Chondrocyte (in vitro differentiated cells): ENCODE results near the gene ACVR1. TPM values are rescaled to one million over a fixed set of nuclear protein-coding genes. Genes with fewer than 3 reads are reported as not detected.

Experiments used
- DNase-seq: peaks from one replicate; pipeline ENCODE4 v3.0.0; 2021; ENCODE audit warnings: mixed read lengths, low spot score
- H3K27ac Mint-ChIP-seq: one replicate; pipeline ENCODE4 v1.8.0; 2021; ENCODE audit warnings: mild to moderate bottlenecking, moderate library complexity, mixed read lengths; ENCODE audit not compliant: unreplicated experiment
- H3K27me3 Mint-ChIP-seq: 2 replicates; pipeline ENCODE4 v1.8.0; 2021; ENCODE audit warnings: low read depth, mixed read lengths
- H3K36me3 Mint-ChIP-seq: 2 replicates; pipeline ENCODE4 v1.8.0; 2021; ENCODE audit warnings: low read depth, mixed read lengths
- H3K4me1 Mint-ChIP-seq: 2 replicates; pipeline ENCODE4 v1.8.0; 2021; ENCODE audit warnings: low read depth, mild to moderate bottlenecking, mixed read lengths
- H3K4me3 Mint-ChIP-seq: one replicate; pipeline ENCODE4 v1.8.0; 2021; ENCODE audit warnings: mild to moderate bottlenecking, moderate library complexity, mixed read lengths; ENCODE audit not compliant: unreplicated experiment
- H3K9me3 Mint-ChIP-seq: 2 replicates; pipeline ENCODE4 v1.8.0; 2021; ENCODE audit warnings: low read depth, mixed read lengths
- total RNA-seq: library from RNA; stranded (reverse); gene quantifications from 3 replicates; pipeline ENCODE4 v1.2.1, GENCODE V29; 2021
- TF ChIP-seq, protein P1 (sequence below): fragments of 200-600 bp; sonication (generic); IDR thresholded peaks from 2 replicates; pipeline ENCODE4 v1.5.0; 2021; ENCODE audit warnings: antibody characterized with exemption, mild to moderate bottlenecking, moderate library complexity

ACVR1 gene
- total RNA-seq, 1 donor from 2014 or later: 81.7 TPM

DNA sequence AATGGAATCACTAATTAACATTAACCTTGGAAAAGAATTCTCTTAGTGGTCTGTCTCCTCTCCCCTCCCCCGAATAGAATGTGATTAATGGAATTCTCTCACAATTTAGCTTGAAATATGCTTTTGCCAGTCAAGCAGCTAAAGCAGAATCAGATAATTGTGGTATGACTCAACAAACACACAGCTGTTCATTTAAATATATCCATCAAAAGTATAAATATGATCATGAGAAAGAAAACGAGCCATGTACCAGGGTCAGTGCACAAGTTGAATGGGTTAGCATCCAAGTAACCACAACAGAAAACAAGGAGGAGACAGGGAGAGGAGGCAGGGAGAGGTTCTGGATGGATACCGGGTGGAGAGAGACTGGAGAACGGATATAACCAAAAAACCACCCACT lies 66.9 kb downstream of the ACVR1 start:
- DNase-seq: no peak

DNA sequence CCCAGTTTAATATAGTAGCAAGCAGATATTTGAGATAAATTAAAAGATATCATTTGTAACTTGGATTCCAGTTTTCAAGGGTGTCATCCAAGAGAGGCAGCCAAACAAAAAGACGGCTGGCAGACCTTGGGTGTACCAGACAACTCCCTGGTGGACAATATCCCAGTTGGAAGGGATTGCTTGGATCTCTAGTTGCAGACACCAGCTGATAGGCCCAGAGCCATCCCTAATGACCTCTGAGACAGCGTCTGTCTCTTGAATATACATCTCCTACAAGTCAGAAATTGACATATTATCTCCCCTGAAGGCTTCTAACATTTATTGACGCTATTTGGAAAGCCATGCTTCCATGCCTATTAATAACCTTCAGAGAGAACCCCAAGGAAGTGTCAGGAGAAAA lies 67.7 kb downstream of the ACVR1 start:
- DNase-seq: no peak
- H3K27ac Mint-ChIP-seq: no peak overlapping the region
- peaks cover 26% of the 10 kb centered on the region for H3K4me1 Mint-ChIP-seq
- no peaks in the 10 kb centered on the region for H3K9me3 Mint-ChIP-seq
- H3K27me3 Mint-ChIP-seq: no peaks in the 10 kb centered on the region
- H3K36me3 Mint-ChIP-seq: peaks cover 13% of the 10 kb centered on the region
- H3K4me3 Mint-ChIP-seq: no peak overlapping the region
- TF ChIP-seq, protein P1, sequence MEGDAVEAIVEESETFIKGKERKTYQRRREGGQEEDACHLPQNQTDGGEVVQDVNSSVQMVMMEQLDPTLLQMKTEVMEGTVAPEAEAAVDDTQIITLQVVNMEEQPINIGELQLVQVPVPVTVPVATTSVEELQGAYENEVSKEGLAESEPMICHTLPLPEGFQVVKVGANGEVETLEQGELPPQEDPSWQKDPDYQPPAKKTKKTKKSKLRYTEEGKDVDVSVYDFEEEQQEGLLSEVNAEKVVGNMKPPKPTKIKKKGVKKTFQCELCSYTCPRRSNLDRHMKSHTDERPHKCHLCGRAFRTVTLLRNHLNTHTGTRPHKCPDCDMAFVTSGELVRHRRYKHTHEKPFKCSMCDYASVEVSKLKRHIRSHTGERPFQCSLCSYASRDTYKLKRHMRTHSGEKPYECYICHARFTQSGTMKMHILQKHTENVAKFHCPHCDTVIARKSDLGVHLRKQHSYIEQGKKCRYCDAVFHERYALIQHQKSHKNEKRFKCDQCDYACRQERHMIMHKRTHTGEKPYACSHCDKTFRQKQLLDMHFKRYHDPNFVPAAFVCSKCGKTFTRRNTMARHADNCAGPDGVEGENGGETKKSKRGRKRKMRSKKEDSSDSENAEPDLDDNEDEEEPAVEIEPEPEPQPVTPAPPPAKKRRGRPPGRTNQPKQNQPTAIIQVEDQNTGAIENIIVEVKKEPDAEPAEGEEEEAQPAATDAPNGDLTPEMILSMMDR: no peak

More for the DNA sequence above, 66.9 kb downstream of the ACVR1 start:
- Mint-ChIP-seq H3K9me3 (no peaks in the 10 kb centered on the region), H3K27ac (peak overlapping the region; percentile 68), H3K4me3 (no peak overlapping the region), H3K36me3 (peaks cover 14% of the 10 kb centered on the region), H3K27me3 (no peaks in the 10 kb centered on the region), H3K4me1 (peaks cover 23% of the 10 kb centered on the region)
- TF ChIP-seq, protein P1: no peak

DNA sequence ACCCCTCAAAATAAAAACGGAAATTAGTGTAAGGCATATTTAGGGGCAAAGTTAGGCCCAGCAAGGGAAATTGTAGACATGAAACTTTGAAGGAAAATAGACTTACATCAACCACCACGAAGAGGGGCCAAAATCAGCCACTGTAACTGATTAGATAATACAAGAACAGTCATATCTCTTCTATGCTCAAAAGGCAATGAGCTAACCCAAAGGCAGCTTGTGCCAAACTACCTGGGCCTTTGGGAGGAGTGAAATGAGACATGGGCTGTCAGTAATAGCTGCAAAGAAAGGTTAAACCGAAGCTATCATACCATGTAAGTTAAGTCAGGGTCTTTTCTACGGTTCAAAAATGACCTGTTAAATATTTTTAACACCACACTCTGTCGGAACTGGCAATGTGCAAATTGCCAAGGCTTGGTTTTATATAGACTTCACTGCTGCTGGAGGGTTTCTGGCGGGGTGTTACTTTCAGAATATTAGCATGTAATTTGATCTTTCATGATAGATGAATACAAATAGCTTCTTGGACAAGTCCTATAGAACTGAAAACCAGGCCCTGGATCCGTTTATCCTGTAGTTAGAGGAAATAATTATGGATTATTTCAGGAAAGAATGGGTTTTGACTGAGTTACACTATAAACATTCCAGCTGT lies 69.6 kb downstream of the ACVR1 start:
- Mint-ChIP-seq H3K36me3 (peaks cover 11% of the 10 kb centered on the region), H3K27me3 (no peaks in the 10 kb centered on the region), H3K4me3 (no peak overlapping the region), H3K27ac (no peak overlapping the region), H3K4me1 (peaks cover 31% of the 10 kb centered on the region), H3K9me3 (no peaks in the 10 kb centered on the region)
- TF ChIP-seq, protein P1: no peak
- DNase-seq: no peak

DNA sequence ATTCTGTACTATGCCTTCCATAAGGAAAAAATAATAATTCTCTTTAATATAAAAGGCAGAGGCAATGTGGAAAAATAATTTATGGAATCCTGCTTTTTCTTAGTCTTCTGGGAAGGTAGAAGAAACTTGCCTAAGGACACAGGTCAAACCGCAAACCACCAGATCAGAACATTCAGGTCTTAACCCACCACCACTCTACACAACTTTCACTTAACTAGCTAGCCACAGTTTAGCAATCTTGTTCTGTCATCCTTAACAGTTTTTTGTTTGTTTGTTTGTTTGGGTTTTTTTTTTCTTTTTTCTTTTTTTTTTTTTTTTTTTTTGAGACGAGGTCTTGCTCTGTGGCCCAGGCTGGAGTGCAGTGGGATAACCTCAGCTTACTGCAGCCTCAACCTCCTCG lies 70.6 kb downstream of the ACVR1 start:
- Mint-ChIP-seq H3K4me3 (no peak overlapping the region), H3K9me3 (no peaks in the 10 kb centered on the region), H3K27ac (no peak overlapping the region), H3K36me3 (peaks cover 6% of the 10 kb centered on the region), H3K4me1 (peaks cover 28% of the 10 kb centered on the region), H3K27me3 (no peaks in the 10 kb centered on the region)
- no peak for DNase-seq
- TF ChIP-seq, protein P1: no peak

DNA sequence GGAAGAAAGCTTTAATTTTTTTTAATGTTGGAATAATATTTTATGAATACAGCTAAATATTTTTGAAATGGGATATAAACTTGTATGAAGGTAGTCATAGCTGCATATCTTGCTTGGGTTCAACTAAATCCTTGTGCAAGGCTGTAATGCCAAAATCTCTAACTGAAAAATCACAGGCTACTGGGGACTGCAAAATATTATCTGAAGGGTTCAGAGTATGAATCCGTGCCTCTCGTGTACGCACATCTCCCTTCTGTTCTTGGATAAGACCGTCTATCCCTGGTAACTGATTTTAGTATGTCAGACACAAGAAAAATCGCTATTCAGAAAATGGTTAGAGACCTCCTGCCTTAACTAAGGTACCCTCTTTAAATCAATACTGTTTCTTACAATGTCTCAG lies 71.8 kb downstream of the ACVR1 start:
- Mint-ChIP-seq H3K4me3 (no peak overlapping the region), H3K4me1 (peaks cover 22% of the 10 kb centered on the region), H3K27ac (no peak overlapping the region), H3K27me3 (no peaks in the 10 kb centered on the region), H3K9me3 (no peaks in the 10 kb centered on the region), H3K36me3 (peaks cover 7% of the 10 kb centered on the region)
- DNase-seq: no peak
- TF ChIP-seq, protein P1: no peak
